Activated T-cell treated with anti-CD3 and anti-CD28 coated beads, Interleukin-2, amount 50 U/mL, for 48 hours (primary cell): ENCODE measurements around the gene PIP5K1A.

ENCODE experiments used
- DNase-seq, 2 experiments: peaks; one replicate each; pipeline ENCODE4 v3.0.0-alpha.2; 2020

PIP5K1A gene

DNA sequence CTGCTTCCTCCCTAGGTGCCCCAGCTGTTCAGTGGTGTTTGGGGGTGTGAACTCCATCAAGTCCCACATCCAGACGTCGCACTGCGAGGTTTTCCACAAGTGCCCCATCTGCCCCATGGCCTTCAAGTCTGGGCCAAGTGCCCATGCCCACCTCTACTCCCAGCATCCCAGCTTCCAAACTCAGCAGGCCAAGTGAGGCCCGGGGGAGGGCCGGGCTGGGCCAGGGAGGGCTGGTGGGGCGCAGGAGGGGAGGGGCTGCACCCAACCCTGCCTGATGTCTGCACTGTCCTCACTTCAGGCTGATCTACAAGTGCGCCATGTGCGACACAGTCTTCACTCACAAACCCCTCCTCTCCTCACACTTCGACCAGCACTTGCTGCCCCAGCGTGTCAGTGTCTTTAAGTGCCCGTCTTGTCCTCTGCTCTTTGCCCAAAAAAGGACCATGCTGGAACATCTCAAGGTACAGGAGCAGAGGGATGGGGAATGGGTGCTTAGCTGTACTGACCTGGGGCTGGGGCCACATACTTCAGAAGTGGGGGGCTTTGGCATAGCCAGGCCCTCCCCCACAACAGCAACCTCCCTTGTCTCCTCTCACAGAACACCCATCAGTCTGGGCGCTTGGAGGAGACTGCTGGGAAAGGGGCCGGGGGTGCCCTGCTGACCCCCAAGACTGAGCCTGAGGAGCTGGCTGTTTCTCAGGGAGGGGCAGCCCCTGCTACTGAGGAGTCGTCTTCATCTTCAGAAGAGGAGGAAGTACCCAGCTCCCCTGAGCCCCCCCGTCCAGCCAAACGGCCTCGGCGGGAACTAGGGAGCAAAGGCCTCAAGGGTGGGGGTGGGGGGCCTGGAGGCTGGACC lies 91.0 kb downstream of the PIP5K1A start:
- DNase-seq: no peak

DNA sequence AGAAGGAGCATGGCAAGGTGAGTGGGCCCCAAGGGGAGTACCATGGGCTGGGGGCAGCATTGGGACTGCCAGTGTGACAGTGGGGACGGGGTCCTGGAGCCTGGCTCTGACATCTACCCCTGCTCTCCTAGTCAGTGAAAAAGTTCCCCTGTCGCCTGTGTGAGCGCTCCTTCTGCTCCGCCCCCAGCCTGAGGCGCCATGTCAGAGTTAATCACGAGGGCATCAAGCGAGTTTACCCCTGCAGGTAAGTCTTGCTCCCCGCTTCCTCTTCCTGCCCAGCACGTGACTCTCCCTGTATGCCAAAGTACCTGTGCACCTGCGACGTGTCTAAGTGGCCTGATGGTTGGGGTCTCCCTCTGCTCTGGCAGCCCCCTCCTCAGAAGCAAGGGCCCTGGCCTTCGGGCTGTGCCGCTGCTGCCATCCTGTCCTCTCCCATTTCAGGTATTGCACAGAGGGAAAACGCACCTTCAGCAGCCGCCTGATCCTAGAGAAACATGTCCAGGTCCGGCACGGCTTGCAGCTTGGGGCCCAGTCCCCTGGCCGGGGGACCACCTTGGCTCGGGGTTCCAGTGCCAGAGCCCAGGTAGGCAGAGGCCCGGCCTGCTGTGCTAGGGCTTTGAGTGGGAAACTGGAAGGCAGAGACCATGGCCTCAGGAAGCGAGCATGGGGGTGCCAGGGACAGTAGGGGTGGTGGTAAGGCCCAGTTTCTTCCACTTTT lies 91.8 kb downstream of the PIP5K1A start:
- no peak for DNase-seq

DNA sequence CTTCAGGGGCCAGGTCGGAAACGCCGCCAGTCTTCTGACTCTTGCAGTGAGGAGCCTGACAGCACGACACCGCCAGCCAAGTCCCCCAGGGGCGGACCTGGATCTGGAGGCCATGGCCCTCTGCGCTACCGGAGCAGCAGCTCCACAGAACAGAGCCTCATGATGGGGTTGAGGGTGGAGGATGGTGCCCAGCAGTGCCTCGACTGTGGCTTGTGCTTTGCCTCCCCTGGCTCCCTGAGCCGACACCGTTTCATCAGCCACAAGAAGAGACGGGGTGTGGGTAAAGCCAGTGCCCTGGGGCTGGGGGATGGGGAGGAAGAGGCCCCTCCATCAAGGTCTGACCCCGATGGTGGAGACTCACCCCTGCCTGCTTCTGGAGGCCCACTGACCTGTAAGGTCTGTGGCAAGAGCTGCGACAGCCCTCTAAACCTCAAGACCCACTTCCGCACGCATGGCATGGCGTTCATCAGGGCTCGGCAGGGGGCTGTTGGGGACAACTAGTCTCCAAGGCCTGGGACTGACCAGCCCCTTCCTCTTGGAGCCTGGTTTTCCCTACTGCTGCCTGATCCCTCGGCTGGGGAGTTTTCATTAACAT lies 92.5 kb downstream of the PIP5K1A start:
- no peak for DNase-seq

DNA sequence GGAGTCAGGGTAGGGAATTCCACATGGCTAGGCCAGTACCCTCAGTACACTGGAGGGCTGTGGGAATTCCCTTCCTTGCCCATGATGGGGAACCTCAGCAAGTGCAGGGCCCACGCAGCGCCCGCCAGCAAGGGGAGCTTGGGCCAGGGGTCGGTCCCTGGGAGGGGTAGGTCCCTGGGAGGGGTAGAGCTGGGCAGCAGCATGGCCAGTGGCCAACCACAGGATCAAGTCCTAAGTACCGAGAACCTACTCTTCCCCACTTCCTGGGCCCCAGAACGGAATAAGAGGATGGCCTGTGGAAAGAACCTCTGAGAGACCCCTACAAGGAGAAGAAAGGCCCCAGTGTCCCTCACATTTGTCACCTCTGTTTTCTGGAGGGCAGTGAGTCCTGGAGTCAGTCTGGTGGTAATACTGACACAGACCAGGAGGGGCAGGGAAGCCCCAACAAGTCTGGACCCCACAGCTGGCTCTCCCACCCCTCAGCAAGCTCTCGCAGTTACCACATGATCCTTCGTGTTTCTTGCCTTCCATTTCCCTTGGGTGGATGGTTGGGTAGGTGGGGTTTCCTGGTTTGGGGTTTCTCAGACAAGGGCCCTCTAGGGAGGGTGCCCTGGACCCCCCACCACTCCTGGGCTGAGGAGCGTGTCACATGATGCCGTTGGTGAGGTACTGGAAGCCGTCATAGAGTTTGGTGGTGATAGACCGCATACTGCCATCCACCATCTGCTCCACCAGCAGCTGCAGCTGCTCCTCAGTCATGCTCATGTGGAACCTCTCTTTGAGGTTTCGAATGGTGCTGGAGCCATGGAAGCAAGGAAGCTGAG lies 94.1 kb downstream of the PIP5K1A start:
- DNase-seq: no peak

- no peak for DNase-seq
Measured at GRCh38 chr1:151293093-151293492, 94.7 kb downstream of the PIP5K1A start.

DNA sequence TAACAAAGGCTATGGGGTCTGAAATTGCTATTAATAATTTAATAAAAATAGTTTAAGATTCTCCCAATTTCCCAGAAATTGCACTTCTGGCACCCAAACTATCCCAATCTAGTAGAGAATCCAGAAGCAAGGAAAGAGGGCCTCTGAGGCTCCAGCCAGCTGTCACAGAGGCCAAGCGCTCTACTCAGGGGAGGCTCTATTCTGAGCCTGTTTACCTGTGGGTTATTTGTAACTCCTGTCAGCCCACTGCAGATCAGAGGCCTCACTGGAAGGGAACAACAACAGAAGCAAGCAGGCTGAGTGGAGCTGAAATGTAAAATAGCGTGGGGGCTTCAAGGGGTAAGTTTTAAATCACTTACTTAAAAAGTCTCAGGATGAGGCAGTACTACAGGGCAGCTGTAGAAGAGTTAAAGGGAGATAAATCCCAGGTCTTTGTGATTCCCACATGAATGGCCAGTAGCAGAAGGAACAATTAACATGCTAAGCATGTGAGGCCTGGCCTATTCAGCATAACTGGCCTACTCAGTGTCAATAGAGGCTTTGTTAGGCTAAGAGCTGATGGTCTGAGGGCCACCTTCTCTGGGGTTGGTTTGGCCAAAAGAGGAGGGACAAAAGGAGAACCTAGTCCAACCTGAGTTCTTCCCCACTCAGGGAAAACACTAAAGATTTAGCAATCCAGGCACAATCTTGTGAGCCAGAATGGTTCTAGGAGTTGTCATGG lies 96.5 kb downstream of the PIP5K1A start:
- DNase-seq: no peak
